B cell (primary cell): ENCODE data around the gene DOCK8. TPM values are rescaled to one million over a fixed set of nuclear protein-coding genes. Genes with fewer than 3 reads are reported as not detected.

ENCODE experiments used
- ATAC-seq: fragments of 200-7000 bp; cut with Tn5 transposase; one replicate; pipeline ENCODE4 v1.10.0; 2021; ENCODE audit warnings: low read depth, mild to moderate bottlenecking, moderate number of reproducible peaks, moderate library complexity
- CTCF ChIA-PET: fragments of 350-600 bp; sonication (Branson Sonifier 250); formaldehyde crosslinking; loops from one replicate; lab custom pipeline; 2021; ENCODE audit warnings: antibody characterized with exemption, inconsistent platforms; lab: Charles Lee
- POLR2A ChIA-PET: fragments of 350-600 bp; sonication (Branson Sonifier 250); formaldehyde crosslinking; loops from one replicate; lab custom pipeline; 2021; ENCODE audit warnings: antibody characterized with exemption; lab: Charles Lee
- DNase-seq: peaks from one replicate; pipeline ENCODE4 v3.0.0; 2013
- H2AFZ ChIP-seq: 2 replicates; pipeline ENCODE4 v1.6.1; 2012; ENCODE audit warnings: mild to moderate bottlenecking, low read depth, low read length; ENCODE audit not compliant: insufficient read depth, poor library complexity, severe bottlenecking
- H3K27ac ChIP-seq, 2 donors: 1 replicate in 1 of 2; 2 replicates in 1 of 2; pipeline ENCODE4 v1.5.1; 2012 to 2013; ENCODE audit warnings: low read length in 2 of 2, mild to moderate bottlenecking in 2 of 2, moderate library complexity in 1 of 2
- H3K27me3 ChIP-seq, 4 experiments: fragments of 200-600 bp in 1 of 4; sonication (generic) in 1 of 4; replicated peaks in 1 of 4; 1 replicate in 2 of 4; 2 replicates in 2 of 4; pipeline versions ENCODE4 v1.6.1 to v1.7.0; 2013 to 2016; ENCODE audit warnings: low read length in 3 of 4, mild to moderate bottlenecking in 2 of 4, mixed read lengths in 1 of 4, moderate library complexity in 1 of 4; ENCODE audit not compliant: insufficient read depth in 4 of 4, control insufficient read depth in 3 of 4; ENCODE audit errors: control extremely low read depth in 1 of 4
- H3K36me3 ChIP-seq, 2 experiments: replicated peaks in 1 of 2; 1 replicate in 1 of 2; 2 replicates in 1 of 2; pipeline versions ENCODE4 v1.6.1 to v1.7.1; 2013; ENCODE audit warnings: low read length in 1 of 2; ENCODE audit not compliant: insufficient read depth in 2 of 2, control insufficient read depth in 1 of 2; ENCODE audit errors: control extremely low read depth in 1 of 2, extremely low read depth in 1 of 2
- H3K4me1 ChIP-seq, 2 donors: fragments of 200-600 bp in 1 of 2; sonication (generic) in 1 of 2; 1 replicate in 1 of 2; 2 replicates in 1 of 2; pipeline versions ENCODE4 v1.5.1 to v1.6.1; 2013 to 2017; ENCODE audit warnings: low read length in 2 of 2; ENCODE audit not compliant: control insufficient read depth in 2 of 2, insufficient read depth in 2 of 2
- H3K4me2 ChIP-seq: replicated peaks from 2 replicates; pipeline ENCODE3; 2012; ENCODE audit warnings: mild to moderate bottlenecking, low read depth, low read length; ENCODE audit not compliant: poor library complexity, severe bottlenecking
- H3K4me3 ChIP-seq, 5 experiments: fragments of 200-600 bp in 1 of 5; sonication (generic) in 1 of 5; 1 replicate in 3 of 5; 2 replicates in 2 of 5; pipeline versions ENCODE4 v1.5.1 to v1.7.0; 2011 to 2016; ENCODE audit warnings: low read length in 4 of 5, mild to moderate bottlenecking in 4 of 5, low read depth in 2 of 5, control low read depth in 1 of 5, moderate library complexity in 1 of 5; ENCODE audit not compliant: insufficient read depth in 1 of 5; ENCODE audit errors: control extremely low read depth in 1 of 5, extremely low read depth in 1 of 5
- H3K79me2 ChIP-seq: fragments of 200-600 bp; sonication (generic); one replicate; pipeline ENCODE4 v1.6.0; 2016; ENCODE audit warnings: low read length; ENCODE audit not compliant: control insufficient read depth, insufficient read depth
- H3K9ac ChIP-seq: fragments of 200-600 bp; sonication (generic); 2 replicates; pipeline ENCODE4 v1.6.1; 2017; ENCODE audit warnings: mild to moderate bottlenecking, low read length, moderate library complexity
- H3K9me3 ChIP-seq, 3 donors: one replicate each; pipeline versions ENCODE4 v1.6.1 to v1.7.1; 2013; ENCODE audit warnings: low read length in 2 of 3; ENCODE audit not compliant: control insufficient read depth in 2 of 3, insufficient read depth in 1 of 3; ENCODE audit errors: control extremely low read depth in 1 of 3
- H4K20me1 ChIP-seq: 2 replicates; pipeline ENCODE4 v1.6.0; 2012; ENCODE audit warnings: mild to moderate bottlenecking, low read length; ENCODE audit not compliant: insufficient read depth, control insufficient read depth, poor library complexity, severe bottlenecking
- H3K27ac Mint-ChIP-seq: one replicate; pipeline ENCODE4 v1.8.0; 2021; ENCODE audit warnings: mixed read lengths
- H3K27me3 Mint-ChIP-seq: one replicate; pipeline ENCODE4 v1.8.0; 2021; ENCODE audit warnings: mixed read lengths
- H3K4me1 Mint-ChIP-seq: one replicate; pipeline ENCODE4 v1.8.0; 2021; ENCODE audit warnings: mixed read lengths
- H3K4me3 Mint-ChIP-seq: one replicate; pipeline ENCODE4 v1.8.0; 2021; ENCODE audit warnings: mixed read lengths
- H3K9me3 Mint-ChIP-seq: one replicate; pipeline ENCODE4 v1.8.0; 2022; ENCODE audit warnings: mixed read lengths; ENCODE audit not compliant: insufficient read depth
- EZH2 ChIP-seq: IDR thresholded peaks from 2 replicates; pipeline ENCODE4 v1.6.1; 2012; ENCODE audit warnings: borderline replicate concordance, low read depth, mild to moderate bottlenecking, moderate library complexity, low read length; ENCODE audit not compliant: insufficient read depth, poor library complexity, severe bottlenecking
- WGBS: methylation state at CpG from one replicate; pipeline ENCODE4 v1.1.5; 2013; ENCODE audit warnings: missing lambda C conversion rate; ENCODE audit not compliant: insufficient coverage; 5-methylcytosine and 5-hydroxymethylcytosine counted together
- intact Hi-C: fragments of 100-400 bp; cut with micrococcal nuclease; formaldehyde crosslinking; loops from one replicate; pipeline ENCODE4 v1.10.0; 2022
- polyA plus RNA-seq: library from polyadenylated mRNA; depleted of rRNA; stranded (reverse); fragments of >200 nt; gene quantifications from 2 replicates; pipeline ENCODE4 v1.2.3, GENCODE V29; 2012
- total RNA-seq, 2 donors: library from RNA; stranded (reverse); fragments of 120-200 nt in 1 of 2; gene quantifications; 1 replicate in 1 of 2; 2 replicates in 1 of 2; pipeline versions ENCODE4 v1.2.3 to v1.2.4, GENCODE V29; 2013 to 2022
- TF ChIP-seq, protein P1 (sequence below): fragments of 200-600 bp; IDR thresholded peaks from one replicate; pipeline ENCODE4 v1.8.0; 2022; ENCODE audit warnings: antibody characterized with exemption, mild to moderate bottlenecking

DOCK8 gene
- total and polyA plus RNA-seq, 2 donors (not counting 1 experiment from before 2014, with no cell fraction given): 47.6 to 288 TPM

DNA sequence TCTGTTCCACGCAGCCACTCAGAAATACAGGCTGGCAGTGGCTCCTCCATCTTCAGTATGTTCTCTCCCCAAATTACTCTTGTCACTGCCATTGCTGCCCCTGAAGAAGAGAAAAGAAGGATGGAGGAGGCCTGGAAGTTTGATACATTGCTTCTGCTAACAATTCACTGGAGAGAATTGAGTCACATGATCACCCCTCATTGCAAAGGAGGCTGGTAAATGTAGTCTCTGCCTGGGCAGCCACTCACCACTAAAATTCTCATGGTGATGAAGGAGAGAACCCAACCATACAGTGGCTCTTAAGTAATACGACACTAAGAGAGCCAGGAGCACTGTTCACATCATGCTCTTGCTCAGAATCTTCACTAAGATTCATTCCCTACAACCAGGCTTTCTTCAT, 112.0 kb downstream of the DOCK8 start:
- peaks cover 18% of the 10 kb centered on the region for H4K20me1 ChIP-seq
- CTCF ChIA-PET: no interaction called here
- Mint-ChIP-seq H3K27ac (peak overlapping the region; percentile 50), H3K4me1 (no peaks in the 10 kb centered on the region), H3K4me3 (no peak overlapping the region), H3K9me3 (no peaks in the 10 kb centered on the region), H3K27me3 (no peaks in the 10 kb centered on the region)
- H2AFZ ChIP-seq: no peak overlapping the region
- H3K4me3 ChIP-seq: no peak overlapping the region
- TF ChIP-seq, protein P1, sequence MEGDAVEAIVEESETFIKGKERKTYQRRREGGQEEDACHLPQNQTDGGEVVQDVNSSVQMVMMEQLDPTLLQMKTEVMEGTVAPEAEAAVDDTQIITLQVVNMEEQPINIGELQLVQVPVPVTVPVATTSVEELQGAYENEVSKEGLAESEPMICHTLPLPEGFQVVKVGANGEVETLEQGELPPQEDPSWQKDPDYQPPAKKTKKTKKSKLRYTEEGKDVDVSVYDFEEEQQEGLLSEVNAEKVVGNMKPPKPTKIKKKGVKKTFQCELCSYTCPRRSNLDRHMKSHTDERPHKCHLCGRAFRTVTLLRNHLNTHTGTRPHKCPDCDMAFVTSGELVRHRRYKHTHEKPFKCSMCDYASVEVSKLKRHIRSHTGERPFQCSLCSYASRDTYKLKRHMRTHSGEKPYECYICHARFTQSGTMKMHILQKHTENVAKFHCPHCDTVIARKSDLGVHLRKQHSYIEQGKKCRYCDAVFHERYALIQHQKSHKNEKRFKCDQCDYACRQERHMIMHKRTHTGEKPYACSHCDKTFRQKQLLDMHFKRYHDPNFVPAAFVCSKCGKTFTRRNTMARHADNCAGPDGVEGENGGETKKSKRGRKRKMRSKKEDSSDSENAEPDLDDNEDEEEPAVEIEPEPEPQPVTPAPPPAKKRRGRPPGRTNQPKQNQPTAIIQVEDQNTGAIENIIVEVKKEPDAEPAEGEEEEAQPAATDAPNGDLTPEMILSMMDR: no peak
- no peak for TF ChIP-seq EZH2
- no peaks in the 10 kb centered on the region for H3K9me3 ChIP-seq
- H3K27me3 ChIP-seq: no peaks in the 10 kb centered on the region
- peaks cover 2 to 78% of the 10 kb centered on the region in 2 experiments for H3K36me3 ChIP-seq
- POLR2A ChIA-PET: no interaction called here
- peaks cover 2% of the 10 kb centered on the region for H3K79me2 ChIP-seq
- no peak overlapping the region for H3K4me2 ChIP-seq
- no peak for DNase-seq
- H3K4me1 ChIP-seq: no peaks in the 10 kb centered on the region
- ATAC-seq: no peak
- intact Hi-C loops: no loop called here
- H3K9ac ChIP-seq: no peak overlapping the region
- H3K27ac ChIP-seq: no peak overlapping the region
- WGBS: 100% methylated on average over 1 of the region's 2 CpGs

GRCh38 chr9:328453-328852, 113.8 kb downstream of the DOCK8 start:
- no peaks in the 10 kb centered on the region for H3K9me3 Mint-ChIP-seq
- no peak overlapping the region for H3K4me2 ChIP-seq
- no peaks in the 10 kb centered on the region for H3K27me3 Mint-ChIP-seq
- no peak for TF ChIP-seq EZH2
- TF ChIP-seq, protein P1: no peak
- no peak overlapping the region for H3K27ac Mint-ChIP-seq
- no peaks in the 10 kb centered on the region for H3K4me1 Mint-ChIP-seq
- WGBS: no CpG with 5 or more reads among the region's 3 CpGs
- H3K4me3 ChIP-seq: no peak overlapping the region
- no peak overlapping the region for H3K27ac ChIP-seq
- H3K27me3 ChIP-seq: no peaks in the 10 kb centered on the region
- peaks cover 2 to 92% of the 10 kb centered on the region in 2 experiments for H3K36me3 ChIP-seq
- POLR2A ChIA-PET: no interaction called here
- no peaks in the 10 kb centered on the region for H3K9me3 ChIP-seq
- peaks cover 24% of the 10 kb centered on the region for H4K20me1 ChIP-seq
- H3K4me1 ChIP-seq: no peaks in the 10 kb centered on the region
- H3K4me3 Mint-ChIP-seq: no peak overlapping the region
- no peak overlapping the region for H2AFZ ChIP-seq
- CTCF ChIA-PET: interaction anchor here (0.6 kb wide), 1 partner anchor 59 kb away, joined by 3 read pairs; no protein-coding TSS in a partner anchor
- H3K79me2 ChIP-seq: peaks cover 8% of the 10 kb centered on the region
- ATAC-seq (no peak), DNase-seq (no peak)
- H3K9ac ChIP-seq: no peak overlapping the region
- intact Hi-C loops: no loop called here
